Upper lobe of left lung (tissue), 4 donors: ENCODE results near the gene ITGB3.

Source experiments
- EP300 ChIP-seq, 4 donors: sonication (generic); formaldehyde crosslinking; IDR thresholded peaks; one replicate each; pipeline ENCODE4 v1.5.1; 2017; ENCODE audit warnings: antibody characterized with exemption in 4 of 4, control low read depth in 2 of 4
- POLR2A ChIP-seq, 4 donors: fragments of 450-650 bp; IDR thresholded peaks; one replicate each; pipeline ENCODE4 v1.5.1; 2016 to 2017; ENCODE audit warnings: antibody characterized with exemption in 4 of 4, mild to moderate bottlenecking in 2 of 4
- TF ChIP-seq, protein P1 (sequence below), 6 experiments: fragments of 450-650 bp in 4 of 6; fragments of 200-600 bp in 2 of 6; sonication (generic) in 2 of 6; IDR thresholded peaks; one replicate each; pipeline ENCODE4 v1.5.1; 2016 to 2019; ENCODE audit warnings: antibody characterized with exemption in 6 of 6

DNA sequence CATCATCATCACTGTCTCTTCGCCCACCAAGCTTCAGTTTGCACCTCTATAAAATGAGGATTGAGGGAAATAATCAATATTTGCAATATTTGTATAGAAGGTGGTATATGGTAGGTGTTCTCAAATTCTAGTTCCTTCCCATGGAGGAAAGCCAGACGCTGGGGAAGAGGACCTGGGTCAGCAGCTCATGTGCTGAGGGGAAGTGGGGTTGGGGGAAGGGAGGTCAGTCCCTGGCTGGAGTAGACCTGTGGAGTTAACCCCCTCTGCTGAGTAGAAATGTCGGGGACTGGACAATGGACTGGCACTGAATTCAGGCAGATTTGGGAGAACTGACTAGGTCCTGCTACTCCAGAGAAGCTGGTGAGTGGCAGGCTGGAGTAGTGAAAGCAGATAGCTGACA is 12.8 kb upstream of the ITGB3 start:
- TF ChIP-seq, protein P1, sequence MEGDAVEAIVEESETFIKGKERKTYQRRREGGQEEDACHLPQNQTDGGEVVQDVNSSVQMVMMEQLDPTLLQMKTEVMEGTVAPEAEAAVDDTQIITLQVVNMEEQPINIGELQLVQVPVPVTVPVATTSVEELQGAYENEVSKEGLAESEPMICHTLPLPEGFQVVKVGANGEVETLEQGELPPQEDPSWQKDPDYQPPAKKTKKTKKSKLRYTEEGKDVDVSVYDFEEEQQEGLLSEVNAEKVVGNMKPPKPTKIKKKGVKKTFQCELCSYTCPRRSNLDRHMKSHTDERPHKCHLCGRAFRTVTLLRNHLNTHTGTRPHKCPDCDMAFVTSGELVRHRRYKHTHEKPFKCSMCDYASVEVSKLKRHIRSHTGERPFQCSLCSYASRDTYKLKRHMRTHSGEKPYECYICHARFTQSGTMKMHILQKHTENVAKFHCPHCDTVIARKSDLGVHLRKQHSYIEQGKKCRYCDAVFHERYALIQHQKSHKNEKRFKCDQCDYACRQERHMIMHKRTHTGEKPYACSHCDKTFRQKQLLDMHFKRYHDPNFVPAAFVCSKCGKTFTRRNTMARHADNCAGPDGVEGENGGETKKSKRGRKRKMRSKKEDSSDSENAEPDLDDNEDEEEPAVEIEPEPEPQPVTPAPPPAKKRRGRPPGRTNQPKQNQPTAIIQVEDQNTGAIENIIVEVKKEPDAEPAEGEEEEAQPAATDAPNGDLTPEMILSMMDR (IDR thresholded peaks at IDR 0.05) = no peak
- TF ChIP-seq POLR2A (IDR thresholded peaks at IDR 0.05) = no peak
- TF ChIP-seq EP300 (IDR thresholded peaks at IDR 0.05) = no peak
